HFF-Myc (cell line): ENCODE measurements around the gene ETNK2.

Source experiments
- DNase-seq: peaks from one replicate; pipeline ENCODE4 v3.0.0-alpha.2; 2011; ENCODE audit warnings: low read depth; ENCODE audit errors: extremely low read depth
- H3K4me3 ChIP-seq: replicated peaks from 2 replicates; pipeline ENCODE4 v1.5.1; 2011; ENCODE audit warnings: low read depth, mild to moderate bottlenecking, control low read depth, low read length
- TF ChIP-seq, protein P1 (sequence below): IDR thresholded peaks from 2 replicates; pipeline ENCODE4 v1.5.1; 2012; ENCODE audit warnings: mild to moderate bottlenecking, low read depth, low read length, control low read depth; ENCODE audit errors: missing control alignments

The ETNK2 gene

DNA sequence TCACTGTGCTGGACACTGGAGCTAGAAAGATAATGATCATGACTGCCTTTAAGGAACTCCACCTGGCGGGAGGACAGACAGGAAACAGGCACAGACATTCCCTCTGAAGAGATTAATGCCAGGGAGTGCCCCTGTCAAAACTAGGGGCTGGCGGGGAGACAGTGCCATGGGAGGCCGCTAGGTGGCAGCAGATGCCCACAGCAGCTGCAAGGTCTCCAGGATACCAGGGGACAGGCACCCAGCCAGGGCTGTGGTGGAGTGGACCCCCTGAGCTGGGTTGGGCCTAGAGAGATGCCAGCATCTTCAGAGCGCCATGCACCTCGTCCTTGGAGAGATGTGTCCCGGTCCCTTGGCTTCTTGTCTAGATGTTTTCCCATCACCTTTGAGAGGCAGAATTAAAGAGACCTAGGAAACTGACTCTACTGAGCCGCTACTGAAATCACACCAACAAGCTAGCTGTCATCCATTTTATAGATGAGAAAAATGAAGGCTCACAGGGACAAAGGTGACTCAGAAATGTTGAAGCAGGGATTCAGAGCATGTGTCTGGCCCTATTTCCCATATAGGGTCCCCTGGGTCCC, 10.7 kb upstream of the ETNK2 start:
- DNase-seq: peak; percentile 26
- TF ChIP-seq, protein P1, sequence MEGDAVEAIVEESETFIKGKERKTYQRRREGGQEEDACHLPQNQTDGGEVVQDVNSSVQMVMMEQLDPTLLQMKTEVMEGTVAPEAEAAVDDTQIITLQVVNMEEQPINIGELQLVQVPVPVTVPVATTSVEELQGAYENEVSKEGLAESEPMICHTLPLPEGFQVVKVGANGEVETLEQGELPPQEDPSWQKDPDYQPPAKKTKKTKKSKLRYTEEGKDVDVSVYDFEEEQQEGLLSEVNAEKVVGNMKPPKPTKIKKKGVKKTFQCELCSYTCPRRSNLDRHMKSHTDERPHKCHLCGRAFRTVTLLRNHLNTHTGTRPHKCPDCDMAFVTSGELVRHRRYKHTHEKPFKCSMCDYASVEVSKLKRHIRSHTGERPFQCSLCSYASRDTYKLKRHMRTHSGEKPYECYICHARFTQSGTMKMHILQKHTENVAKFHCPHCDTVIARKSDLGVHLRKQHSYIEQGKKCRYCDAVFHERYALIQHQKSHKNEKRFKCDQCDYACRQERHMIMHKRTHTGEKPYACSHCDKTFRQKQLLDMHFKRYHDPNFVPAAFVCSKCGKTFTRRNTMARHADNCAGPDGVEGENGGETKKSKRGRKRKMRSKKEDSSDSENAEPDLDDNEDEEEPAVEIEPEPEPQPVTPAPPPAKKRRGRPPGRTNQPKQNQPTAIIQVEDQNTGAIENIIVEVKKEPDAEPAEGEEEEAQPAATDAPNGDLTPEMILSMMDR: peak; percentile 99
- no peak overlapping the region for H3K4me3 ChIP-seq

DNA sequence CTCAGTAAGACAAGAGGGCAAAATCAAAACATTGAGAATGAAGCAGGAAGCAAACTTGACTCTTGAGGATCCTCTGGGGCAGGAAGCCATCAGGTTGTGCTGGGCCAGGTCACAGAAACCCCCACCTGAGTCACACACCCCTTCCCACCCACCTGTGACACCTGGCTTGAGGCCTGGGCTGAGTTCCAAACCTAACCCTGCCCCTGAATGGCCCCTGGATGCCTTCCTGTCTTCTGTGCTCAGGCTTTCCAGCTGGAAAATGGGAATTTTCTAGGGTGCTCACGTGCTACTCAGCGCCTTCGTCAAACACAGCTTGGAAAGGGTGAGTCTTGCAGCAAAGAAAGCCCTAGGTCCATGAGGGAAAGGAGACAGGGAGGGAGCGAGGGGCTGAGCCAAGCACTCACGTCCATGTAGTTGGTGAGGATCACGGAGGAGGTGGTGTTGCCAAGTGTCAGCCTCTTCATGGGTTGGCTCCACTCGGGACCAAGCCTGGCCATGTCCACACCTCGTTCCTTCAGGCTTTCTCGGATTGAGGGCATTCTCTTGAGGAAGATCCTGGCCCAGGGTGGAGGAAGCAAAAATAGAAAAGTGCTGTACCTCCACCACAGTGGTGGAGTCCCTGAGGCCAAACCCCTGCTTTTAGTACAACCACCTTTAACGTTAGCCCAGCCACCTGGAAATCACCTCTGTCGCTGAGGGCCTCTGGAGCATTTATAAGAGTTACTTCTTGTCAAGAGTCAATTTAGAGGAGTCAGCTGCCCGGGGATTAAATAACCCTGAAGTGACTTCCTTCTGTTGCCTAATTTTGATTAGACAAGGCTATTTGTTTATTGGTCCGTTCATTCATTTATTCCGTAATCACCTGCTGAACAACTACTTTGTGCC, 10.0 kb upstream of the ETNK2 start:
- no peak for DNase-seq
- TF ChIP-seq, protein P1: no peak
- H3K4me3 ChIP-seq: no peak overlapping the region

GRCh38 chr1:204157962-204158361, 6.1 kb upstream of the ETNK2 start:
- no peak overlapping the region for H3K4me3 ChIP-seq
- TF ChIP-seq, protein P1: no peak
- DNase-seq: no peak

- TF ChIP-seq, protein P1: no peak
- no peak overlapping the region for H3K4me3 ChIP-seq
- no peak for DNase-seq
Measured at GRCh38 chr1:204155881-204156280, 4.0 kb upstream of the ETNK2 start.

GRCh38 chr1:204154568-204155255, 2.9 kb upstream of the ETNK2 start:
- H3K4me3 ChIP-seq: no peak overlapping the region
- no peak for DNase-seq
- TF ChIP-seq, protein P1: no peak

- DNase-seq: no peak
- H3K4me3 ChIP-seq: no peak overlapping the region
- TF ChIP-seq, protein P1: no peak
Measured at GRCh38 chr1:204153667-204154066, 1.8 kb upstream of the ETNK2 start.
